Measurements from ENCODE around the gene GRIN1. TPM values are rescaled to one million over a fixed set of nuclear protein-coding genes. Genes with fewer than 3 reads are reported as not detected.

The GRIN1 gene
- total RNA-seq, 4 donors from 2014 or later: 0.14 TPM; not detected in 3

GRCh38 chr9:137182836-137183235, 43.9 kb downstream of the GRIN1 start:
- Histone ChIP-seq H3K36me3 (peaks cover 0 to 39% (median 17%) of the 10 kb centered on the region in 4 donors), H3K9me3 (no peaks in the 10 kb centered on the region), H3K4me1 (peaks cover 18 to 21% (median 19%) of the 10 kb centered on the region in 4 donors), H3K27me3 (no peaks in the 10 kb centered on the region), H3K27ac (no peak overlapping the region), H3K4me3 (no peak overlapping the region)
- intact Hi-C loops (cut with DNase I; ENCODE audit: low total_unique reads) (no loop called here), in situ Hi-C loops (cut with MboI; ENCODE audit: low pct_ligation_motif_present in 1 of 4, low pct_unique_long_range_greater_than_20kb in 1 of 4, low sequenced_read_pairs in 3 of 4) (no loop called here)
- TF ChIP-seq EP300 (IDR thresholded peaks at IDR 0.05; ENCODE audit: low read depth) (no peak), POLR2AphosphoS5 (IDR thresholded peaks at IDR 0.05) (no peak), POLR2A (IDR thresholded peaks at IDR 0.05) (no peak), CTCF (IDR thresholded peaks at IDR 0.05) (no peak)
- DNase-seq: no peak
- WGBS, 2 donors (ENCODE audit: low coverage in 1 of 2): 91% methylated on average over 9 of the region's 17 CpGs; no CpG with 5 or more reads in 1 of the 2 donors

- Histone ChIP-seq H3K27me3 (no peaks in the 10 kb centered on the region), H3K36me3 (peaks cover 0 to 39% (median 15%) of the 10 kb centered on the region in 4 donors), H3K27ac (no peak overlapping the region), H3K4me3 (no peak overlapping the region), H3K4me1 (peaks cover 19 to 23% (median 21%) of the 10 kb centered on the region in 4 donors), H3K9me3 (no peaks in the 10 kb centered on the region)
- intact Hi-C loops (cut with DNase I; ENCODE audit: low total_unique reads) (no loop called here), in situ Hi-C loops (cut with MboI; ENCODE audit: low pct_ligation_motif_present in 1 of 4, low pct_unique_long_range_greater_than_20kb in 1 of 4, low sequenced_read_pairs in 3 of 4) (no loop called here)
- no peak for DNase-seq
- 88 to 92% methylated on average over 5 to 27 of the region's 27 CpGs for WGBS, 2 donors (ENCODE audit: low coverage in 1 of 2)
- TF ChIP-seq POLR2A (IDR thresholded peaks at IDR 0.05): no peak
- no peak for TF ChIP-seq POLR2AphosphoS5 (IDR thresholded peaks at IDR 0.05)
- TF ChIP-seq EP300 (IDR thresholded peaks at IDR 0.05; ENCODE audit: low read depth): no peak
- TF ChIP-seq CTCF (IDR thresholded peaks at IDR 0.05): no peak
Measured at GRCh38 chr9:137183980-137184595, 45.1 kb downstream of the GRIN1 start.

GRCh38 chr9:137184881-137185660, 46.1 kb downstream of the GRIN1 start:
- WGBS, 2 donors (ENCODE audit: low coverage in 1 of 2): 94 to 100% methylated on average over 2 to 39 of the region's 48 CpGs
- H3K27me3 ChIP-seq: no peaks in the 10 kb centered on the region

GRCh38 chr9:137185921-137186320, 47.0 kb downstream of the GRIN1 start:
- H3K27me3 ChIP-seq: no peaks in the 10 kb centered on the region
- intact Hi-C loops (cut with DNase I; ENCODE audit: low total_unique reads): no loop called here
- no peak overlapping the region for H3K27ac ChIP-seq
- H3K9me3 ChIP-seq: no peaks in the 10 kb centered on the region
- H3K4me1 ChIP-seq: peaks cover 36 to 41% (median 39%) of the 10 kb centered on the region in 4 donors
- in situ Hi-C loops (cut with MboI; ENCODE audit: low pct_ligation_motif_present in 1 of 4, low pct_unique_long_range_greater_than_20kb in 1 of 4, low sequenced_read_pairs in 3 of 4): no loop called here
- no peak overlapping the region for H3K4me3 ChIP-seq
- 93% methylated on average over 15 of the region's 19 CpGs; no CpG with 5 or more reads in 1 of the 2 donors for WGBS, 2 donors (ENCODE audit: low coverage in 1 of 2)
- no peak for TF ChIP-seq EP300 (IDR thresholded peaks at IDR 0.05; ENCODE audit: low read depth)
- no peak for TF ChIP-seq CTCF (IDR thresholded peaks at IDR 0.05)
- TF ChIP-seq POLR2AphosphoS5 (IDR thresholded peaks at IDR 0.05): no peak
- TF ChIP-seq POLR2A (IDR thresholded peaks at IDR 0.05): no peak
- peaks cover 0 to 28% (median 9%) of the 10 kb centered on the region in 4 donors for H3K36me3 ChIP-seq
- no peak for DNase-seq

More at GRCh38 chr9:137184881-137185660, 46.1 kb downstream of the GRIN1 start:
- no peak for DNase-seq
- no peaks in the 10 kb centered on the region for H3K9me3 ChIP-seq
- H3K36me3 ChIP-seq: peaks cover 0 to 35% (median 12%) of the 10 kb centered on the region in 4 donors
- intact Hi-C loops (cut with DNase I; ENCODE audit: low total_unique reads) (no loop called here), in situ Hi-C loops (cut with MboI; ENCODE audit: low pct_ligation_motif_present in 1 of 4, low pct_unique_long_range_greater_than_20kb in 1 of 4, low sequenced_read_pairs in 3 of 4) (no loop called here)
- TF ChIP-seq POLR2A (IDR thresholded peaks at IDR 0.05): no peak
- no peak for TF ChIP-seq EP300 (IDR thresholded peaks at IDR 0.05; ENCODE audit: low read depth)
- no peak for TF ChIP-seq POLR2AphosphoS5 (IDR thresholded peaks at IDR 0.05)
- H3K4me3 ChIP-seq: no peak overlapping the region
- no peak overlapping the region for H3K27ac ChIP-seq
- peaks cover 28 to 33% (median 31%) of the 10 kb centered on the region in 4 donors for H3K4me1 ChIP-seq
